ENCODE data around the gene PCDH8. TPM values are rescaled to one million over a fixed set of nuclear protein-coding genes. Genes with fewer than 3 reads are reported as not detected.

Gene PCDH8
- total RNA-seq, 3 donors from 2014 or later (not counting 1 experiment from before 2014, with no cell fraction given): not detected

DNA sequence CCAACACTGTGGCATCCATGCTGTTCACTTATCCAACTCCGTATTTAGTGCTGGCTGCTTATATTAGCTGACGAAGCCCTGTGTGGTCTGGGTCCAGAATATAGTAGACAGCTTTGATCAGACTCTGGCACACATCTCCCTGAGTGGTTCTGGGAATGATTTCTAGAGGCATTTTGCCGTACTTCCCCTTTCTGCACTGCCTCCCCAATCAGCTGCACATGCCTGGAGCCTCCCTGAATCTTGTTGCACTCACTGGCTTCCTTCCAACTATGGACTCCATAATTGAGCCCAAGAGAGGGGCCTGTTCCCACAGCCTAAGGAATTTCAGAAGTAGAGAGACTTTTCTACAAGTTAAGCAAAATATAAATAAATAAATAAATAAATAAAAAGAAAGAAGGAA, 30.4 kb upstream of the PCDH8 start:
- ATAC-seq (no peak), DNase-seq (no peak)
- H3K4me3 ChIP-seq (ENCODE audit: low read length): no peak overlapping the region
- TF ChIP-seq, protein P1, sequence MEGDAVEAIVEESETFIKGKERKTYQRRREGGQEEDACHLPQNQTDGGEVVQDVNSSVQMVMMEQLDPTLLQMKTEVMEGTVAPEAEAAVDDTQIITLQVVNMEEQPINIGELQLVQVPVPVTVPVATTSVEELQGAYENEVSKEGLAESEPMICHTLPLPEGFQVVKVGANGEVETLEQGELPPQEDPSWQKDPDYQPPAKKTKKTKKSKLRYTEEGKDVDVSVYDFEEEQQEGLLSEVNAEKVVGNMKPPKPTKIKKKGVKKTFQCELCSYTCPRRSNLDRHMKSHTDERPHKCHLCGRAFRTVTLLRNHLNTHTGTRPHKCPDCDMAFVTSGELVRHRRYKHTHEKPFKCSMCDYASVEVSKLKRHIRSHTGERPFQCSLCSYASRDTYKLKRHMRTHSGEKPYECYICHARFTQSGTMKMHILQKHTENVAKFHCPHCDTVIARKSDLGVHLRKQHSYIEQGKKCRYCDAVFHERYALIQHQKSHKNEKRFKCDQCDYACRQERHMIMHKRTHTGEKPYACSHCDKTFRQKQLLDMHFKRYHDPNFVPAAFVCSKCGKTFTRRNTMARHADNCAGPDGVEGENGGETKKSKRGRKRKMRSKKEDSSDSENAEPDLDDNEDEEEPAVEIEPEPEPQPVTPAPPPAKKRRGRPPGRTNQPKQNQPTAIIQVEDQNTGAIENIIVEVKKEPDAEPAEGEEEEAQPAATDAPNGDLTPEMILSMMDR (IDR thresholded peaks at IDR 0.05): no peak
- H3K27ac Mint-ChIP-seq: no peak overlapping the region
- no peak overlapping the region for H3K4me3 Mint-ChIP-seq
- H3K27me3 Mint-ChIP-seq (ENCODE audit: low read depth in 2 of 2): peaks cover 4 to 11% of the 10 kb centered on the region in 2 donors
- H3K27me3 ChIP-seq (ENCODE audit: control insufficient read depth, insufficient read depth, low read length): peaks cover 2% of the 10 kb centered on the region
- H3K4me1 Mint-ChIP-seq: no peaks in the 10 kb centered on the region
- no peaks in the 10 kb centered on the region for H3K36me3 ChIP-seq (ENCODE audit: control insufficient read depth, insufficient read depth, low read length)
- peaks cover 11% of the 10 kb centered on the region for H3K9me3 ChIP-seq (ENCODE audit: control insufficient read depth, insufficient read depth, low read length)
- H3K27ac ChIP-seq (ENCODE audit: low read length): no peak overlapping the region
- peaks cover 4 to 8% of the 10 kb centered on the region in 2 donors for H3K9me3 Mint-ChIP-seq
- H3K36me3 Mint-ChIP-seq: peaks cover 15% of the 10 kb centered on the region
- intact Hi-C loops (cut with micrococcal nuclease): no loop called here
- WGBS (ENCODE audit: insufficient coverage): 71% methylated on average over 3 of the region's 3 CpGs
- H3K4me1 ChIP-seq (ENCODE audit: control insufficient read depth, insufficient read depth, low read length): no peaks in the 10 kb centered on the region

DNA sequence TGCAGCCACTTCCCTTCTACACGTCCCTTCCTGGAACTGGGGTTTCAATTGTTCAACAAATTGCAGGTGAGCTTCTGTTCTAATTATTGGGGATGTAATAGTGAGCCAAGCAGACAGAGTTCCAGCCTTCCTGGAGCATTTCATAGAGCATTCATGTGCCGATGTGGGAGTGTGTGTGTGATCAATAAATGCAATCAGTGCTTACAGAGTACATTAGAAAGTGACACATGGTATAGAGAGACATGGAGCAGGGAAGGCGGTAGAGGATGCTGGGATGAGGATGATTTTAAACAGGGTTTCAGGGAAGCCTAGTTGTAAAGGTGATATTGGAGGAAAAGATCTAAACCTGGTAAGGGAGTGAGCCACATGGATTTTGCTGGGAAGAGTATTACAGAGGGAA, 21.7 kb upstream of the PCDH8 start:
- intact Hi-C loops (cut with micrococcal nuclease): no loop called here
- no peak overlapping the region for H3K4me3 ChIP-seq (ENCODE audit: low read length)
- DNase-seq (no peak), ATAC-seq (no peak)
- peaks cover 6 to 10% of the 10 kb centered on the region in 2 donors for H3K9me3 Mint-ChIP-seq
- no peaks in the 10 kb centered on the region for H3K27me3 ChIP-seq (ENCODE audit: control insufficient read depth, insufficient read depth, low read length)
- H3K9me3 ChIP-seq (ENCODE audit: control insufficient read depth, insufficient read depth, low read length): peaks cover 5% of the 10 kb centered on the region
- no peak overlapping the region for H3K27ac Mint-ChIP-seq
- TF ChIP-seq, protein P1 (IDR thresholded peaks at IDR 0.05): no peak
- H3K27me3 Mint-ChIP-seq (ENCODE audit: low read depth in 2 of 2): peaks cover 5 to 8% of the 10 kb centered on the region in 2 donors
- no peak overlapping the region for H3K27ac ChIP-seq (ENCODE audit: low read length)
- H3K4me3 Mint-ChIP-seq: no peak overlapping the region
- H3K36me3 ChIP-seq (ENCODE audit: control insufficient read depth, insufficient read depth, low read length): no peaks in the 10 kb centered on the region
- H3K4me1 ChIP-seq (ENCODE audit: control insufficient read depth, insufficient read depth, low read length): no peaks in the 10 kb centered on the region
- H3K4me1 Mint-ChIP-seq: no peaks in the 10 kb centered on the region
- WGBS (ENCODE audit: insufficient coverage): 80% methylated on average over 3 of the region's 3 CpGs
- peaks cover 5% of the 10 kb centered on the region for H3K36me3 Mint-ChIP-seq

DNA sequence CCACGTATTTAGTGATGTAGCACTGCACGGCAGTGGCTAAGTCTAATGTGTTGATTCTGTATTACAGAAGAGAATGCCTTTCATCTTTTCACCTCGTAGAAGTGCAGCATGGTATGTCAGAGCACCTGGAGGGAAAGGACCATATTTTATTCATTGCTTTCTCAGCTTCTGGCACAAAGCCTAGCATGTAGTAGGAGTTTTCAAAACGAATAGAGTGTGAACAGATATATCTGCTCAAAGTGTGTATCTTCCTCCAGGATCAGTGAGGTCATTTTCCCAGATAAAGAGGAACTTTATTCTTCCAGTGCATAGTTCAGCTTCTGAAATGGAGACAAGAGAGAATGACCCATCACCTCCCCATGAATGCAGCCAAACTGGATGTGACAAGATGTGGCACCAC, 21.2 kb upstream of the PCDH8 start:
- Histone ChIP-seq H3K4me3 (ENCODE audit: low read length) (no peak overlapping the region), H3K9me3 (ENCODE audit: control insufficient read depth, insufficient read depth, low read length) (peaks cover 4% of the 10 kb centered on the region), H3K36me3 (ENCODE audit: control insufficient read depth, insufficient read depth, low read length) (no peaks in the 10 kb centered on the region), H3K4me1 (ENCODE audit: control insufficient read depth, insufficient read depth, low read length) (no peaks in the 10 kb centered on the region), H3K27me3 (ENCODE audit: control insufficient read depth, insufficient read depth, low read length) (no peaks in the 10 kb centered on the region), H3K27ac (ENCODE audit: low read length) (no peak overlapping the region)
- Mint-ChIP-seq H3K9me3 (peaks cover 2 to 8% of the 10 kb centered on the region in 2 donors), H3K36me3 (peaks cover under 1% of the 10 kb centered on the region), H3K27me3 (ENCODE audit: low read depth in 2 of 2) (peaks cover 5 to 8% of the 10 kb centered on the region in 2 donors), H3K4me3 (no peak overlapping the region), H3K4me1 (no peaks in the 10 kb centered on the region), H3K27ac (no peak overlapping the region)
- TF ChIP-seq, protein P1 (IDR thresholded peaks at IDR 0.05): no peak
- no peak for DNase-seq
- intact Hi-C loops (cut with micrococcal nuclease): no loop called here
- WGBS (ENCODE audit: insufficient coverage): 76% methylated on average over 4 of the region's 4 CpGs
- no peak for ATAC-seq

DNA sequence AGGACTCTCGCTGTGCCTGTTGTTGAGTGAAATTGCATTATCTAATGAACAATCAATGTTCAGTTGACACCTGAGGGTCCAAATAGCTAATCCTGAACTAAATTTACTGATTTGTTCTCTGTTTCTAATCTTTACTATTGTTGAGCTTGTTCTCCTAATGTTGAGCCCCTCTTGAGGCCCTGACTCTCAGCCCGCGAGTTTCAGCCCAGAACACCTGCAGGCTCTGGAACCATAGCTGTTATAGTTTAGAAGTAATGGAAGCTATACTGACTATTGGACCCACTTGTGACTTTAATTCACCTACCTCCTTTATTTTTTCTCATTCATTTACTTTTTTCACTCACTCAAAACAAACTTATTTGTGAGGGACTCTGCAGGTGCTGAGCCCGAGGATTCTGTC, 20.6 kb upstream of the PCDH8 start:
- Histone ChIP-seq H3K4me3 (ENCODE audit: low read length) (no peak overlapping the region), H3K27ac (ENCODE audit: low read length) (no peak overlapping the region), H3K9me3 (ENCODE audit: control insufficient read depth, insufficient read depth, low read length) (no peaks in the 10 kb centered on the region), H3K4me1 (ENCODE audit: control insufficient read depth, insufficient read depth, low read length) (no peaks in the 10 kb centered on the region), H3K27me3 (ENCODE audit: control insufficient read depth, insufficient read depth, low read length) (no peaks in the 10 kb centered on the region), H3K36me3 (ENCODE audit: control insufficient read depth, insufficient read depth, low read length) (no peaks in the 10 kb centered on the region)
- H3K36me3 Mint-ChIP-seq: no peaks in the 10 kb centered on the region
- ATAC-seq: no peak
- peaks cover 2 to 7% of the 10 kb centered on the region in 2 donors for H3K9me3 Mint-ChIP-seq
- DNase-seq: no peak
- intact Hi-C loops (cut with micrococcal nuclease): no loop called here
- WGBS (ENCODE audit: insufficient coverage): 72% methylated on average over 3 of the region's 4 CpGs
- no peak overlapping the region for H3K27ac Mint-ChIP-seq
- TF ChIP-seq, protein P1 (IDR thresholded peaks at IDR 0.05): no peak
- H3K4me3 Mint-ChIP-seq: no peak overlapping the region
- H3K4me1 Mint-ChIP-seq: no peaks in the 10 kb centered on the region
- H3K27me3 Mint-ChIP-seq (ENCODE audit: low read depth in 2 of 2): peaks cover 5 to 8% of the 10 kb centered on the region in 2 donors
